ENCODE results near the gene FIG4.

FIG4 gene

DNA sequence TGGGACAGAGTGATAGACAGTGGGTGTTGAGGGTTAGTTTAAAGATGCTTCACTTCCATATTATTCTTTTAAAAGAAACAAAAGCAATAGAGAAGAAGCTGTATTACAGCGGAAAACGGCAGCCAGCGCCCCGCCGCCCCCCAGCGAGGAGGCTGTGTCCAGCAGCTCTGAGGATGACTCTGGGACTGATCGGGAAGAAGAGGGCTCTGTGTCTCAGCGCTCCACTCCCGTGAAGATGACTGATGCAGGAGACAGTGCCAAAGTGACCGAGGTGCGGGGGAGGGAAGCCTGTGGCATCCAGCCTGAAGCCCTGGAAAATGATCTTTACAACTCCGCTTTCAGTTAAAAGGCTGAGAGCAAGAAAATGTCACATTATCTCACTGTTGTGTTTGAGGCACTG, 100.2 kb downstream of the FIG4 start:
- H3K4me1 Mint-ChIP-seq: no peaks in the 10 kb centered on the region

DNA sequence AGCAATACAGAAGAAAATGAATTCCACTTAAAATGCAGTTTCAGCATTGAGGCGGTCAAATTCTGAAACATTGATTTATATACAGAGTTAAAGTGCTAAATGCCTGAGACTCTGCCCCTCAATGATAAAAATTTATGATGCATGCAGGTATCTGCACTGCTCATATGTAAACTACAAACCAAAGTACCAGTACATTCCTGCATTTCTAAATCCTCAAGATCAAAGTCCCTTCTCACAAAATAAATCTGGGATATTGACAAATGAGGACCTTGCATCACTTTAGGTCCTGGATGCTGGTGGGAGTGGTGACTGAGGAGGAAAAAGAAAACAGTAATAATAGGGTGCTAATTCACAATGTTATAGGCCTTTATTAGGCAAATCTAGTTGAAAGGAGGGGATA, 101.9 kb downstream of the FIG4 start:
- H3K36me3 Mint-ChIP-seq: peaks cover 10% of the 10 kb centered on the region
- H3K4me1 Mint-ChIP-seq: no peaks in the 10 kb centered on the region
- no peaks in the 10 kb centered on the region for H3K9me3 Mint-ChIP-seq
- no peak overlapping the region for H3K4me3 Mint-ChIP-seq
- no peaks in the 10 kb centered on the region for H3K27me3 Mint-ChIP-seq
- H3K27ac Mint-ChIP-seq: no peak overlapping the region

More for the DNA sequence above, 100.2 kb downstream of the FIG4 start:
- Mint-ChIP-seq H3K27me3 (no peaks in the 10 kb centered on the region), H3K27ac (no peak overlapping the region), H3K4me3 (no peak overlapping the region), H3K36me3 (peaks cover 13% of the 10 kb centered on the region), H3K9me3 (no peaks in the 10 kb centered on the region)

DNA sequence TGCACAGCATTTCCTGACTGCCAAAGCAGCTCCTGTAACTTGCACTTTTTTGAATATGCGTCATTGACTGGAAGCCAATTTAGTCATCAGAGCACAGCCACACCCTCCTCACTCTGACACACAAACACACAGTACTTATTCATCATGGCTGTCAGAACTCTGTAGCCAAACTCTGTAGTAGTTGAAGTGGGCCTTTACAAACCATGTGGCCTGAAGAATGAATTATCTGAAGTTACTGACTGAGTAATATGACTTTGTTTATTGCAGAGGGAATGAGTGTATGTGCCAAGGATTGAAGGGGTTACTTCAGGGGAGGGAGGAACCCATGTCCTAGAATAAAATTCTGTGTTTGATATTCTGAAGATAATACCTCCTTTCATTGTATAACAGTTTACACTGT, 102.7 kb downstream of the FIG4 start:
- no peaks in the 10 kb centered on the region for H3K27me3 Mint-ChIP-seq
- peaks cover 10% of the 10 kb centered on the region for H3K36me3 Mint-ChIP-seq
- H3K4me1 Mint-ChIP-seq: no peaks in the 10 kb centered on the region
- H3K27ac Mint-ChIP-seq: no peak overlapping the region
- H3K9me3 Mint-ChIP-seq: no peaks in the 10 kb centered on the region
- H3K4me3 Mint-ChIP-seq: no peak overlapping the region

DNA sequence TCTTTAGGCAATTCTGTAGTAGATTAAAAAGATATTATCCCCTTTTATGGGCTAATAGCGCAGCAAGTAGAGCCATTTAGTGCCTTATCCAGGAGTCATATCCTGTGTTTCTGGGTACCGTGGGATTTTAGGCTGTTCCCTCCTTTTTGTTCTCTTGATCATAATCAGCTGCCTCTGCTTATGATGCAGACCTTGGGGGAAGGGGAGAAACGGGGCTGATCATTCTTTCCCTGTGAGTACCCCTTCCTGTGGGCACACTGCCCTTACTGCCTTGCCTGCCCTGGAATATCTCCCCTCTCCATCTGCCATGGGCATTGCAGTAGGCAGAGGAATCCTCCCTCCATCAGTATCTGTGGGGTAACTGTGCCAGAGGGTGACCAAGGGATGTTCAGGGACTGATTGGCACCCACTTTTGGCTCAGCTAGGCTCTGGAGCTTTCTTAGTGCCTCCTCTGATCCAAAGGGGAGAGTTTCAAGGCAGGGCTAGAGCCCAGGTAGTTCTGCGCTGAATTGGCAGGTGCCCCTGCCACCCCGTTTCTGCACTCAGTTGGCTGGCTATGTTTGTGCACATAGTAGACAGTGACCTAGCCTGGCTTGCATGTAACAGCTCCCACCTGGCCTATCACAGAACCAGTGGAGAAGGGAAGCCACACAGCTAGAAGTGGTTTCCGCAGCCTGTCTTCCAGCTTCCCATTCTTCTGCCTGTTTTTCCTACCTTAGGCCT, 103.3 kb downstream of the FIG4 start:
- Mint-ChIP-seq H3K4me3 (no peak overlapping the region), H3K27ac (no peak overlapping the region), H3K4me1 (no peaks in the 10 kb centered on the region), H3K27me3 (no peaks in the 10 kb centered on the region), H3K9me3 (no peaks in the 10 kb centered on the region), H3K36me3 (peaks cover 11% of the 10 kb centered on the region)

DNA sequence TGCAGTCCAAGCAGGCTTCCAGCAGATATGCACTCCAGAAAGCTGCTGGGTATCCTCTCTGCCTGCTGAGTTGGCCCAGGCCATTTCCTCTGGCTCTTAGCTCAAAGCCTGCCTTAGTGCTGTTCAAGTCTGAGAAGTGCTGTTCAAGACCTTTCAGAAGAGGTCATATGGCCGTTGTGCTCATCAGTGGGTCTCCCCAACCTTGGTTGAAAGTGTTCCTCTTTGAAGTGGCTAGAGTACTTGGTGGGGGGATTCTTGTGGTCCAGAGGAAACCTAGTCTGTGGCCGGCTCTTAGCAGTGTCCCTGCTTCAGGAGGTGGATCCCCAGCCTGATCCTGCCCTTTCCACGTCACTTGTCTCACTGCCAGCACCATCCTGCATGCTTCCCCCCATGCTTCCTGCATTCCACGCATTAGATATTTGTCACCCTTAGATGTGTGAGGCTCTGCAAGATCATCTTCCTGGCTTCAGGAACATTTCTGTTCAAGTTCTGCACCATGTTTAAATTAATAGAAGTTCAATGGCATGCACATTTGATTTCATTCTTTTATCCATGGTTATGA, 105.0 kb downstream of the FIG4 start:
- Mint-ChIP-seq H3K4me1 (no peaks in the 10 kb centered on the region), H3K4me3 (no peak overlapping the region), H3K27ac (no peak overlapping the region), H3K36me3 (peaks cover 14% of the 10 kb centered on the region), H3K27me3 (no peaks in the 10 kb centered on the region), H3K9me3 (no peaks in the 10 kb centered on the region)

DNA sequence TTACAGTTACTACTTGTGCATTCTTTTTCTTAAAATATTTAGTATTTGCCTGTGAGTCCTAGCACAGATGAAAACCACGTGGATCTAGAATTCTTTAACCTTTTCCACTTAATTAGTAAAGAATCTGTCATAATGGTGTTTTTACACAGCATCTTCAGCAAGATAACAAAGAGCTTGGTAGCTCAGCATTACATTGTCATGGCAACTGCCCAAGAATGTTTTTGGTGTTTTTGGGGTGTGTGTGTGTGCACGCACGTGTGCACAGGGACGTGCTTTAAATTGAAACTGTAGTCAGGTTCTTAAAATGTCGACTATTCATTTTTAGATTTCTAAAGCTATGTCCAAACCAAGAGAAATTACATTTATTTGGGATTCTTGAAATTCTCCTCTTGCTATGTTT, 108.0 kb downstream of the FIG4 start:
- H3K4me3 Mint-ChIP-seq: no peak overlapping the region
- H3K36me3 Mint-ChIP-seq: peaks cover 22% of the 10 kb centered on the region
- no peaks in the 10 kb centered on the region for H3K27me3 Mint-ChIP-seq
- H3K9me3 Mint-ChIP-seq: no peaks in the 10 kb centered on the region
- no peak overlapping the region for H3K27ac Mint-ChIP-seq
- H3K4me1 Mint-ChIP-seq: no peaks in the 10 kb centered on the region

DNA sequence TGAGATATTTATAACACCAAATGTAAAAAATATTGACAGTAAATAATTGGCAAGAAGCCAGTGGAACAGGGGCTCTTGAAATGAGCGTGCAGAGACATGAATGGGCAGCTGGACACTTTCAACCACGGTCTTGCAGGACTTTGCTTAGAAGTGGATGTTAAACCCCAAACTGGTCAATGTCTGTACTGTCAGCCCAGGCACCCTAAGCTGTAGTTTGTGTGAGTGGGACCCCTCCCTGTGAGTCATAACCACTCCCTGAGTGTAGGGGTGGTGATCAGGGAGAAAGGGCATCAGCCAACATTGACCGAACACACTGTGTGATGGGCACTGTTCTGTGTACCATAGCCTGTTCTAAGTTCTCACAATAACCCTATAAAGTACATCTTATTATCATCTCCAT, 108.6 kb downstream of the FIG4 start:
- H3K36me3 Mint-ChIP-seq: peaks cover 22% of the 10 kb centered on the region
- H3K27me3 Mint-ChIP-seq: no peaks in the 10 kb centered on the region
- H3K27ac Mint-ChIP-seq: no peak overlapping the region
- H3K9me3 Mint-ChIP-seq: no peaks in the 10 kb centered on the region
- H3K4me1 Mint-ChIP-seq: no peaks in the 10 kb centered on the region
- H3K4me3 Mint-ChIP-seq: no peak overlapping the region

DNA sequence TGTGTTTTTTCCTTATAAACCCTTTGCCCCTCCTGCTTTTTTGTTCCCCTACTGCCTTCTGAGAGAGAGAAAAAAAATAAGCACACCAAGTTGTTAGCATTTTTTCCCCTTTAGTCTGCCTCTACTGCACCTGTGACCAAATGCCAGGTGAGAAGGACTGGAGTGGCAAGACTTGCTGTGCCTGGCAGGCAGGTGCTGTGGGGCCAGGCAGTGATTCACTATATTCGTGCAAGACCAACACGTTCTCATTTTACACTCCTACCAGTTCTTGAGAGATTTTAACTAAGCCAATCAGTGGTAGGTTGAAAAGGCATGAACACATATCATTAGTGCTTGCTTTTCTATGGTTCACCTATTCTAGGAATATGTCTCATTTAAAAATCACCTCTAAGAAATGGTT, 109.7 kb downstream of the FIG4 start:
- peaks cover 20% of the 10 kb centered on the region for H3K36me3 Mint-ChIP-seq
- no peak overlapping the region for H3K4me3 Mint-ChIP-seq
- H3K9me3 Mint-ChIP-seq: no peaks in the 10 kb centered on the region
- H3K27me3 Mint-ChIP-seq: no peaks in the 10 kb centered on the region
- H3K4me1 Mint-ChIP-seq: no peaks in the 10 kb centered on the region
- H3K27ac Mint-ChIP-seq: no peak overlapping the region

DNA sequence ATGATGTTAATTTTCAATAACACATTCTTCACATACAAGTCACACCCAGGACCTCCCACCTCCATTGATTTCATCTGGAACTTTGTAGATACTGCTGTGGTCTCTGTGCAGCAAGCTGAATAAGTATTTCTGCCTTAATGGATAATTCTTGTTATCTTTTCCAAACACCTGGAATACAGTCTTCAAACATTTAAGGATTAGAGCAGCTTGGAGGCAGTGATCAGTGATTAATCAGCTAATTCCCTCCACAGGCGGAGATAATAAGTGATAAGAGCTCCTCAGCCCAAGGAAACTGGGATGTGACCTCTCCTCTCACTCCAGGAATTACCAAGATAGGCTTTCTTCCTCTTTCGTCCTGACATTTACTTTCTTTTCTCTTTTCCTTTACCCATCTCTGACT, 110.7 kb downstream of the FIG4 start:
- H3K9me3 Mint-ChIP-seq: no peaks in the 10 kb centered on the region

DNA sequence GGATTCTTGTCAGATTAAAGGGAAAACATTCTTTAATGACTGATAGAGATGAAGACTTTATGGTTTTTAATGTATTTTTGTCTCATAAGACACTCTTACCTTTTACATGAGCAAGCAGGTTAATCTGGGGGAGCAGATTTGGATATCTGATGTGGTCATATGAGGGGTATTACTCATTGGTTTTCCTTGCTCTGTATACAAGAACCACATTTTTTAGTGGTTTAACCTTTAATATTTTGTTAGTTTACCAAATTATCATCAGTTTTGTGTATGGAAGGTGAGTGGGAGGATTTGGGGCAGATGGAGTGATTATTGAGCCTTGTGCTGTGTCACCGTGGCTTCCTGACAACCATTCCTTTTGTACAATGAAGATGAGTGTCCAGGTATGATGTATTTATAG, 112.9 kb downstream of the FIG4 start:
- peaks cover 25% of the 10 kb centered on the region for H3K36me3 Mint-ChIP-seq
- H3K4me3 Mint-ChIP-seq: no peak overlapping the region
- no peak overlapping the region for H3K27ac Mint-ChIP-seq
- H3K27me3 Mint-ChIP-seq: no peaks in the 10 kb centered on the region
- no peaks in the 10 kb centered on the region for H3K4me1 Mint-ChIP-seq
- H3K9me3 Mint-ChIP-seq: no peaks in the 10 kb centered on the region

More for the DNA sequence above, 110.7 kb downstream of the FIG4 start:
- Mint-ChIP-seq H3K27me3 (no peaks in the 10 kb centered on the region), H3K4me1 (no peaks in the 10 kb centered on the region), H3K36me3 (peaks cover 26% of the 10 kb centered on the region), H3K27ac (no peak overlapping the region), H3K4me3 (no peak overlapping the region)

DNA sequence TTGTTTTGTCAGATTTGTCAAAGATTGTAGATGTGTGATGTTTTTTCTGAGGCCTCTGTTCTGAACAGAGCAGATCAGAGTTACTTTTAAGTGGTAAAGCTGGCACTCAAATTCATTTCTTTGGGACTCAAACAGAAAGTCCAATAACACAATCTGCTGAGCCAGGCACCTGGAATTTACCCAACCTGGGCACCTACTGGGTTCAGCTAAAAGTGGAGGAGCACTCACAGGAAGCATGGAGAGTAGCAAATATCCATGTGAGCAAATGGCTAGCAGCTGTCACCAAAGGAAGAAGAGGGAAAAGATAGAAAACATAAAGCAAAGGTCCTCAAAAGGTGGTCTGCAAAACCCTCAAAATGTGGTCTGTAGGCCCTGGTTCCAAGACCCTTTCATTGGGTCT, 116.8 kb downstream of the FIG4 start:
- Mint-ChIP-seq H3K36me3 (peaks cover 18% of the 10 kb centered on the region), H3K4me3 (no peak overlapping the region), H3K27ac (no peak overlapping the region), H3K27me3 (no peaks in the 10 kb centered on the region), H3K9me3 (no peaks in the 10 kb centered on the region), H3K4me1 (no peaks in the 10 kb centered on the region)

DNA sequence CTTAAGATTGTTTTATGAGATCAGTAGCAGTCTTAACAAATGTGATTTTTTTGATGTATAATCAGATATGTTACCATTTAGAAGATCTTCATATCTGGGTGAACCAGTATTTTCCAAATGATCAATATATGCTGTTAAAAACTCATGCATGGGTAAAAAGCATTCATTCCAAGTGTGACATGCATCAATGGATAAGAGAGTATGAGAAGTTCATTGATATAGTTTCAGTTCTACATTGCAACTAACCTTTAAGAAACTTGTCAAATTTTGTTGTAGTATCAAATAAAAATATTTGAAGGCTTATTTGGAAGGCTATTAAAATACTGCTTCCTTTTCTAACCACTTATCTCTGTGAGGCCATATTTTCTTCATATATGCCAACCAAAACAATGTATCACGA, 117.7 kb downstream of the FIG4 start:
- Mint-ChIP-seq H3K9me3 (no peaks in the 10 kb centered on the region), H3K27me3 (no peaks in the 10 kb centered on the region), H3K4me1 (no peaks in the 10 kb centered on the region), H3K4me3 (no peak overlapping the region), H3K27ac (no peak overlapping the region), H3K36me3 (peaks cover 16% of the 10 kb centered on the region)

DNA sequence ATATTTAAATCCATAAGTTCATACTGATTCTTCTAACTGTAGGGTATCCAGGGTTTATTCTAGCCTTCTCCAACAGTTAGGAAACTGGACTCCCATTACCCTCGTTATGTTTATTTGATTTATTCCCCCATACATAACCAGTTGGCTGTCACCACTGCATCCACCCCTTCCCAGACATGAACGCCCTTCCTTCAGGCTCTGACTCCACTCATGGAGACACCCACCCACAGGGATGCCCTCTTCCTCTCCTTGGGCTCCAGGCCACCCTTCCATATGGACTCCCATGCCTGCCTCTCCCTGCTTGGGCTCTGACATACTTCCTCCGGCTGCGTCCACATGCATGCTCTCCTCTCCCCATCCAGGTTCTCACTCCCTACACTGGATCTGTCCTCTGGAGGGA, 124.0 kb downstream of the FIG4 start:
- Mint-ChIP-seq H3K27me3 (no peaks in the 10 kb centered on the region), H3K27ac (no peak overlapping the region), H3K4me1 (no peaks in the 10 kb centered on the region), H3K4me3 (no peak overlapping the region), H3K36me3 (peaks cover 8% of the 10 kb centered on the region), H3K9me3 (no peaks in the 10 kb centered on the region)

DNA sequence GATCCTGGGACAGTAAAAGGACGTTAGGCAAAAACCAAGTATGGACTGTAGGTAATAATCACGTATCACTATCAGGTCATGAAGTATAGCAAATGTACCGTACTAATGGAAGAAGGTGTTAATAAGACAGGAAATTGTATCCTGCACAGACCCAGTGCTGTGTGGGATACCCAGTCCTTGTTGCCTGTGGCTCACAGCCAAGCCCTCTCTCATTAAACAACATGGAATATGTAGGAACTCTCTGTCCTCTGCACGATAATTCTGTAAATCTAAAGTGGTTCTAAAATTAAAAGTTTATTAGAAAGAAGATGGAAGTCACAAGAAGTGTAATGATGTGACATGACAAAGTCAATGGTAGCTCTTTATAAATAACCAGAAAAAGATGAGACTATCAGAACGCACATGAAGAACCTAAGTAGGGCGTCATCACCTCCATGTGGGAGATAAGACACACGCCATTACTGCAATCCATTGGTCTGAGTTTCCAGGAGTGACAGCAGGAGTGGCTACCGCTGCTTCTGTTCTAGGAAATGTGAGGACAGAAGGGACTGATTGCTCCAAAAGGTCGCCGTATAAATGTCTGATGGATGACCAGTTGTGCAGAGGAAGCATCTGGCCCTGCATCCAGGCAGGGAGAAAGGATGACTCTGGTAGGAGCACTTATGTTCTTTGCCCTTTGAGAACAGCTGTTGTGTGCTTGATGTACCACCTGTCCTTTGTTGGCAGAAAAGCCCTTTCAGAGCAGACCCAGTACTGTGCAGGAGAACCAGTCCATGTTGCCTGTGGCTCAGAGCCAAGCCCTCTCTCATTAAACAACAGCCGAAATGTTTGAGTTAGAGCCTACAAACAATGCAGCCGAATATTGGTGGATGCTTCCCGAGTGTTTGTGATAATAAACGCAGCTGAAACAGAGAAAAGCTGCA, 125.6 kb downstream of the FIG4 start:
- H3K27me3 Mint-ChIP-seq: no peaks in the 10 kb centered on the region
- H3K27ac Mint-ChIP-seq: no peak overlapping the region
- H3K4me1 Mint-ChIP-seq: no peaks in the 10 kb centered on the region
- H3K36me3 Mint-ChIP-seq: peaks cover 8% of the 10 kb centered on the region
- no peak overlapping the region for H3K4me3 Mint-ChIP-seq
- H3K9me3 Mint-ChIP-seq: no peaks in the 10 kb centered on the region

DNA sequence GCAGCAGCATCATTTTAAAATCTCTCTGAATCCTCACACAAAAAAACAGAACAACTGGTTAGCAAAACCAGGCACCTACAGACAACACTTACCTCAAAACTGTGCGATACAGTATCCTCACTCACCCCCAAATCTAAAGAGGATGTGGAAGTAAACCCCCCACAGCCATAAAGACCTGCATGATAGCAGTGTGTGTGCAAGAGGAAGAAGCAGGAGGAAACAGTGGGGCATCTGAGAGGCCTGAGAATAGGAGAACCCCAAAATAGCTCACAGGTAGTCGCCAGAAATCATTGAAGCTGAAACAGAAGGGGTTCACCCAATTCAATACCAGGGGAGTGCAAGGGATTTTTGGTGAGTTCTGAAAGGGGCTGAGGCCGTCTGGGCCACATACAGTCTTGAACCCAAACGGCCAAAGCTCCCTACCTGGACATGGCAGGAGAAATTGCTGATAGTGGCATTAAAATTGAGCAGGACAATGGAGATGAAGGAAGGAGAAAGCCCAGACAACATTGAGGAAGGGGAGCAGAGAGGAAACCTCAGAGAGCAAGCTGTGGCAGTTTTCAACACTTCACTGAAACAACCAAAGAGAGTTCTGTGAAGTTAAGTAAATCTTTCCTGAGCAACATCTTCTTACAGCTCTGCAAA, 129.7 kb downstream of the FIG4 start:
- Mint-ChIP-seq H3K27me3 (no peaks in the 10 kb centered on the region), H3K4me3 (no peak overlapping the region), H3K27ac (no peak overlapping the region), H3K9me3 (no peaks in the 10 kb centered on the region), H3K36me3 (peaks cover 17% of the 10 kb centered on the region), H3K4me1 (no peaks in the 10 kb centered on the region)

DNA sequence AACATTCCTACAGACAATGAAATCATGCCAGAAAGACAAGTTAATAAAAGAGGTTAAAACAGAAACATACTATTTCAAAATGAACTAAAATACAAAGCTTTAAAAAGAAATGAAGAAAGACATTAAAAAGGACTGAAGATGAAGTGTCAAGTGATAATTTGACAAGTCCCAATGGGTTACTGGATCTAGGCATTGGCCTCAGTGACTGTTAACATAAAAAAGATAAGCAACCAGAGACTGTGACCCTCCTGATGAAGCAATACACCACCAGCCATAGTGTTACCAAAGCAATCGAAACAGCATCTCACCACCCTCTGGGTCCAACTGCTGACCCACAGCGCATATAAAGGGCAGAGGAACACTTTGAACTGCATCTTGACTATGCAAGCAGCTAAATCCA, 130.3 kb downstream of the FIG4 start:
- Mint-ChIP-seq H3K36me3 (peaks cover 20% of the 10 kb centered on the region), H3K9me3 (no peaks in the 10 kb centered on the region), H3K4me1 (no peaks in the 10 kb centered on the region), H3K27me3 (no peaks in the 10 kb centered on the region), H3K4me3 (no peak overlapping the region), H3K27ac (no peak overlapping the region)
